ENCODE data around the gene ANTKMT.

- TF ChIP-seq, protein P1, sequence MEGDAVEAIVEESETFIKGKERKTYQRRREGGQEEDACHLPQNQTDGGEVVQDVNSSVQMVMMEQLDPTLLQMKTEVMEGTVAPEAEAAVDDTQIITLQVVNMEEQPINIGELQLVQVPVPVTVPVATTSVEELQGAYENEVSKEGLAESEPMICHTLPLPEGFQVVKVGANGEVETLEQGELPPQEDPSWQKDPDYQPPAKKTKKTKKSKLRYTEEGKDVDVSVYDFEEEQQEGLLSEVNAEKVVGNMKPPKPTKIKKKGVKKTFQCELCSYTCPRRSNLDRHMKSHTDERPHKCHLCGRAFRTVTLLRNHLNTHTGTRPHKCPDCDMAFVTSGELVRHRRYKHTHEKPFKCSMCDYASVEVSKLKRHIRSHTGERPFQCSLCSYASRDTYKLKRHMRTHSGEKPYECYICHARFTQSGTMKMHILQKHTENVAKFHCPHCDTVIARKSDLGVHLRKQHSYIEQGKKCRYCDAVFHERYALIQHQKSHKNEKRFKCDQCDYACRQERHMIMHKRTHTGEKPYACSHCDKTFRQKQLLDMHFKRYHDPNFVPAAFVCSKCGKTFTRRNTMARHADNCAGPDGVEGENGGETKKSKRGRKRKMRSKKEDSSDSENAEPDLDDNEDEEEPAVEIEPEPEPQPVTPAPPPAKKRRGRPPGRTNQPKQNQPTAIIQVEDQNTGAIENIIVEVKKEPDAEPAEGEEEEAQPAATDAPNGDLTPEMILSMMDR (conservative IDR thresholded peaks at IDR 0.05 in 1 of 2, IDR thresholded peaks at IDR 0.05 in 1 of 2; ENCODE audit: low read depth in 1 of 2, low read length in 2 of 2), result no peak
- no peak for TF ChIP-seq EZH2 (IDR thresholded peaks at IDR 0.05; ENCODE audit: low read length, missing control alignments)
Observed at GRCh38 chr16:754656-755055, 33.7 kb downstream of the ANTKMT start.

Data from fibroblast of lung (primary cell).